ENCODE measurements around the gene RBP4. TPM values are rescaled to one million over a fixed set of nuclear protein-coding genes. Genes with fewer than 3 reads are reported as not detected.

Gene RBP4
- total RNA-seq, 2 donors from 2014 or later: not detected

GRCh38 chr10:93604146-93604545, 3.1 kb upstream of the RBP4 start:
- no peak for ATAC-seq (replicated peaks in 1 of 2)
- no peak overlapping the region for H3K27ac Mint-ChIP-seq
- H3K27me3 Mint-ChIP-seq (ENCODE audit: low read depth): peaks cover 59% of the 10 kb centered on the region
- no peak for DNase-seq
- no peak overlapping the region for H3K4me3 Mint-ChIP-seq
- peaks cover 0 to 3% of the 10 kb centered on the region in 2 donors for H3K9me3 Mint-ChIP-seq
- no peaks in the 10 kb centered on the region for H3K4me1 Mint-ChIP-seq (ENCODE audit: low read depth)
- H3K36me3 Mint-ChIP-seq (ENCODE audit: insufficient read depth in 2 of 2): peaks cover 0 to 1% of the 10 kb centered on the region in 2 donors

DNA sequence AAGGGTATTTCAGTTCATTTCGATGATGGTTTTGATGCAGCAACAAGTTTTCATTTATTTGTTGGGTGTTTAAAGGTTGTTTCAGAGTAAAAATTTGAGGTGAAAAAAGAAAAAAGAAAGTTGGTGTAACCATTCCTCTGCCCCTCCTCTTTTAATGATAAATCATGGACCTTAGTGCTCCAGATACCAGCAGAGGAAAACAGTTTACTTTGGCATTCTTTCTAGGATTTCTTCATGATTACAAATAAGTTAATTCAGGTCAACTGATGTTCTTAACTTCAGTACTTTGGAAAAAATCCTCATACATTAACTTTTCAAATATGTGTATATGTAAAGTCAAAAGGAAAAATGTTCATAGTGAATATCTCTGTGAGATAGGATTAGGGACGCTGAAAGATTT, 2.0 kb upstream of the RBP4 start:
- no peak overlapping the region for H3K27ac Mint-ChIP-seq
- H3K27me3 Mint-ChIP-seq (ENCODE audit: low read depth): peaks cover 54% of the 10 kb centered on the region
- no peaks in the 10 kb centered on the region for H3K4me1 Mint-ChIP-seq (ENCODE audit: low read depth)
- peaks cover 0 to 3% of the 10 kb centered on the region in 2 donors for H3K9me3 Mint-ChIP-seq
- peaks cover 0 to 1% of the 10 kb centered on the region in 2 donors for H3K36me3 Mint-ChIP-seq (ENCODE audit: insufficient read depth in 2 of 2)
- H3K4me3 Mint-ChIP-seq: no peak overlapping the region
- no peak for DNase-seq
- no peak for ATAC-seq (replicated peaks in 1 of 2)

- ATAC-seq (replicated peaks in 1 of 2): no peak
- Mint-ChIP-seq H3K9me3 (no peaks in the 10 kb centered on the region), H3K36me3 (ENCODE audit: insufficient read depth in 2 of 2) (peaks cover 0 to 1% of the 10 kb centered on the region in 2 donors), H3K4me3 (peak overlapping the region in 1 of 2 donors; percentile 52), H3K27ac (no peak overlapping the region), H3K4me1 (ENCODE audit: low read depth) (no peaks in the 10 kb centered on the region), H3K27me3 (ENCODE audit: low read depth) (peaks cover 54% of the 10 kb centered on the region)
- DNase-seq: no peak
Observed at GRCh38 chr10:93601774-93602162, 733 bp upstream of the RBP4 start.

DNA sequence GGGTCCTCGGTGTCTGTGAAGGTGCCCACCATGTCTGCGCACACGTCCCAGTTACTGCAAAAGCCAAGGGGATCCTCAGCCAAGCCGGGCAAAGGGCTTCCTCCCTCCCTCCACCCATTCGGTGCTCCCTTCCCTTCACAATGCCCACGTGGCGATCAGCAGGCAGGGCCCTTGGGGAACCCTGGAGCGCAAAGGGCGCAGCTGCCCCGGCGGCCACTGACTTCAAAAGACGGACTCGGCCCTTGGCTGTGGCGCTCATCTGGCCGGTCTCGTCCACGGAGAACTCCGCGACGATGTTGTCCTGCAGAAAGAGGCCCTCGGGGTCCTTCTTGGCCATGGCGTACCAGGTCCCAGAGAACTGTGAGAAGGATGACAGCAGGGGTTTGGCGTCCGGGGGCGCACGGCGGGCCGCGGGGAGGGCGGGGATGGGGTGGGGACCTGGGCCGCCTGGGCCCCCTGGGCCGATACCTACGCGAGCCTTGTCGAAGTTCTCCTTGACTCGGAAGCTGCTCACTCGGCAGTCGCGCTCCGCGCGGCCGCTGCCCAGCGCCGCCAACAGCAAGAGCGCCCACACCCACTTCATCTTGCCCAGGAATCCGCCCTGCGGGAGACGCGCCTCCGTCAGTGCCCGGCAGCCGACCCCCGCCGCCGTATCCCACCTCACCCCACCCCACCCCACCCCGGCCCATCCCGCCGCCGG, 439 bp downstream of the RBP4 start:
- H3K27me3 Mint-ChIP-seq (ENCODE audit: low read depth): peaks cover 44% of the 10 kb centered on the region
- DNase-seq: no peak
- ATAC-seq (replicated peaks in 1 of 2): no peak

DNA sequence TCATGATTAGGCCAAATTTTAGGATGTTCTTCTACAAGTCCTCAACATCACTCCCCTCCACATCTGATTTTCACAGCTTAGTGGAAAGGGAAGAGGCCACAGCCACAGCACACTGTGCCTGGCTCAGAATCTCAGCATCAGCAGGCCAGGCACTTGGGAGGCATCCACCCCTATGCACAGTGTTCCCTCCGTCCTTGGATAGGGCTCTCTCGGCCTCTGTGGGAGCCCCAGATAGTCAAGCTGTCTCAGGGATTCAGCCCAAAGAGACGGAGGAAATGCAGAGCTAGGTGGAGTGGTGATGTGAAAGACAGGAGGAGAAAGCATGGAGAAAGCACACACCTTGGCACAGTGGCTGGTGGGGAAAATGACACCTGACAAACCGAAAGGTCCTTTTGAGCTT, 1.3 kb downstream of the RBP4 start:
- Mint-ChIP-seq H3K27ac (no peak overlapping the region), H3K27me3 (ENCODE audit: low read depth) (peaks cover 44% of the 10 kb centered on the region), H3K36me3 (ENCODE audit: insufficient read depth in 2 of 2) (peaks cover 0 to 1% of the 10 kb centered on the region in 2 donors), H3K4me1 (ENCODE audit: low read depth) (no peaks in the 10 kb centered on the region), H3K9me3 (no peaks in the 10 kb centered on the region), H3K4me3 (peak overlapping the region in 1 of 2 donors; percentile 18)
- no peak for DNase-seq
- ATAC-seq (replicated peaks in 1 of 2): no peak

More for the DNA sequence above, 439 bp downstream of the RBP4 start:
- Mint-ChIP-seq H3K9me3 (no peaks in the 10 kb centered on the region), H3K36me3 (ENCODE audit: insufficient read depth in 2 of 2) (peaks cover 0 to 1% of the 10 kb centered on the region in 2 donors), H3K27ac (no peak overlapping the region), H3K4me1 (ENCODE audit: low read depth) (no peaks in the 10 kb centered on the region), H3K4me3 (no peak overlapping the region)

DNA sequence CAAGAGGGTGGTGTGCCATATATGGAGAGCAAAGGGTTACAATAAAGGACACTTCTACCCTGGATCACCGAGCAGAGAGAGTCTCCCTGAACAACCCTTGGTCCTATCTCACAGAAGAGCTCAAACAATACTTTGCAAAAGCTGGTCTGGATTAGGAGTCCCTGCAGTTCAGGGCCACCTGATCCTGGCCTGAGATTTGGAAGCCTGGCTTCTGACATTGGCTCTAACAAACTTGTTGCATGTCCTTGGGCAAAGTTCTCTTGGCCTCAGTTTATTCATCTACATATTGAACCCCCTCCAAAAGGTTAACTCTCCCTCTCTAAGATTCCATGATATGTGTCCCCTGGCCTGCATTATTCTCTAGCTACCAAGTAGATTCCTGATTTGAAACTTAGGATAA, 1.7 kb downstream of the RBP4 start:
- ATAC-seq (replicated peaks in 1 of 2): no peak
- H3K4me1 Mint-ChIP-seq (ENCODE audit: low read depth): no peaks in the 10 kb centered on the region
- peaks cover 43% of the 10 kb centered on the region for H3K27me3 Mint-ChIP-seq (ENCODE audit: low read depth)
- no peak overlapping the region for H3K4me3 Mint-ChIP-seq
- H3K36me3 Mint-ChIP-seq (ENCODE audit: insufficient read depth in 2 of 2): peaks cover 0 to 1% of the 10 kb centered on the region in 2 donors
- no peak for DNase-seq
- H3K27ac Mint-ChIP-seq: no peak overlapping the region
- no peaks in the 10 kb centered on the region for H3K9me3 Mint-ChIP-seq

- Mint-ChIP-seq H3K36me3 (ENCODE audit: insufficient read depth in 2 of 2) (peaks cover 0 to 1% of the 10 kb centered on the region in 2 donors), H3K4me1 (ENCODE audit: low read depth) (no peaks in the 10 kb centered on the region), H3K9me3 (no peaks in the 10 kb centered on the region), H3K27ac (no peak overlapping the region), H3K27me3 (ENCODE audit: low read depth) (peaks cover 31% of the 10 kb centered on the region), H3K4me3 (no peak overlapping the region)
- DNase-seq (no peak), ATAC-seq (replicated peaks in 1 of 2) (no peak)
Observed at GRCh38 chr10:93598157-93598556, 2.9 kb downstream of the RBP4 start.

- Mint-ChIP-seq H3K9me3 (no peaks in the 10 kb centered on the region), H3K4me3 (no peak overlapping the region), H3K4me1 (ENCODE audit: low read depth) (no peaks in the 10 kb centered on the region), H3K27ac (no peak overlapping the region), H3K36me3 (ENCODE audit: insufficient read depth in 2 of 2) (peaks cover 0 to 1% of the 10 kb centered on the region in 2 donors), H3K27me3 (ENCODE audit: low read depth) (peaks cover 21% of the 10 kb centered on the region)
- DNase-seq (no peak), ATAC-seq (replicated peaks in 1 of 2) (no peak)
Observed at GRCh38 chr10:93597075-93597599, 3.9 kb downstream of the RBP4 start.

DNA sequence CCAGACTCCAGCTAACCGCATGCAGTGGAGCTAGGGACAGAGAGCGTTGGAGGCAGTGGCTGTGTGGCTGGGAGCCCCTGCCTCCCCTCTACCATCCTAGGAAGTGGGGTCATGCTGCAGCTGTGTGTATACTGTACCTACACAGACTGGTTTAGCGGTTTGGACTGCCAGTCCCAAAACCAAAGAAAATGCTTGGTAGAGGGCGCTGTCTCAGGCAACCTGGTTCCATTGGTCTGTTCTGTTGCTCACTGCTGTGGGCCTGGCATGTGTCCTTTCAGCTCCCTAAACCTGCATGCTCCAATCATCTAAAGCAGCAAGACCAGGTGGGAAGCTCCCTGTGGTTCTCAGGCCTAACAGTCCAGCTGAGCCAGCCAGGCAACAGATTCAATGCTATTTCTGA, 4.5 kb downstream of the RBP4 start:
- H3K27me3 Mint-ChIP-seq (ENCODE audit: low read depth): peaks cover 15% of the 10 kb centered on the region
- no peak overlapping the region for H3K4me3 Mint-ChIP-seq
- H3K36me3 Mint-ChIP-seq (ENCODE audit: insufficient read depth in 2 of 2): peaks cover 0 to 1% of the 10 kb centered on the region in 2 donors
- no peak overlapping the region for H3K27ac Mint-ChIP-seq
- ATAC-seq (replicated peaks in 1 of 2) (no peak), DNase-seq (no peak)
- no peaks in the 10 kb centered on the region for H3K4me1 Mint-ChIP-seq (ENCODE audit: low read depth)
- H3K9me3 Mint-ChIP-seq: no peaks in the 10 kb centered on the region

DNA sequence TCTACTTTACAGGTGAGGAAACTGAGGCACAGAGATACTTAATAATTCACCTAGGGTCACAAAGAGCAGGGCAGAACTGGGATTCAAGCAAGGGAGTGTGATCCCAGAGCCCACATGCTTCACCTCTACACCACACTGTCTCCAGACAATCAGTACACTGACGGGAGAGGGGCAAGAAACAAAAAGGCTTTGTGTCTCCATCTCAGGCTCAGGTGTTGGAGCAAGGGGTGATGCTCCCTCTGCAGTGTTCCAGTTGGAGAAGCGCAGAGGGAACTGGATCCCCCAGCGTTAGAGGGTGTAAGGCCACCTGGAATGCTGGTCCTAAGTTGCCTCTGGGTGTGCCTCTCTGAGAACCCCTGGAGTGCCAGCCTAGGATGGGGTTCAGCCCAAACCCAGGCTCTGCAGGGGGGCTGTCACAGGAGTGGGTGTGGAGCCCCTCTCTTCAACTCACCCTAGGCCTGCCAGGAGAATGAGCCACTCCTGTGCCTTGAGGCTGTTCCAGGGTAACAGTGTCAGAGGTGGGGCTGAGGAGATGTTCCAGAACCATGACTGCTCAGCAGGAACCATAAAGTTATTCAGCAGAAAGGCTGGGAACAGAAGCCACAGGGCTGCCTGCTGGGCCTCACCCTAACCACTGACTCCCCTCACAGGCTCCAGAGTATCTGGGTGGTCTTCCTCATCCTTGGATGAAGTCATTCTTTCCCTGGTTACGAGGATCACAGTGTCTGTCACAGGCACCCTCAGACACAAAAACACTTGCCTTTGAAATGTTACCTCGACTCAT, 5.5 kb downstream of the RBP4 start:
- H3K27ac Mint-ChIP-seq: no peak overlapping the region
- ATAC-seq (replicated peaks in 1 of 2): no peak
- peaks cover 0 to 1% of the 10 kb centered on the region in 2 donors for H3K36me3 Mint-ChIP-seq (ENCODE audit: insufficient read depth in 2 of 2)
- DNase-seq: no peak
- peaks cover 14% of the 10 kb centered on the region for H3K27me3 Mint-ChIP-seq (ENCODE audit: low read depth)
- no peaks in the 10 kb centered on the region for H3K4me1 Mint-ChIP-seq (ENCODE audit: low read depth)
- H3K4me3 Mint-ChIP-seq: no peak overlapping the region
- no peaks in the 10 kb centered on the region for H3K9me3 Mint-ChIP-seq

- Mint-ChIP-seq H3K27ac (no peak overlapping the region), H3K4me3 (no peak overlapping the region), H3K36me3 (ENCODE audit: insufficient read depth in 2 of 2) (no peaks in the 10 kb centered on the region), H3K9me3 (no peaks in the 10 kb centered on the region), H3K4me1 (ENCODE audit: low read depth) (no peaks in the 10 kb centered on the region), H3K27me3 (ENCODE audit: low read depth) (peaks cover 5% of the 10 kb centered on the region)
- DNase-seq (no peak), ATAC-seq (replicated peaks in 1 of 2) (no peak)
Observed at GRCh38 chr10:93594518-93594917, 6.5 kb downstream of the RBP4 start.

DNA sequence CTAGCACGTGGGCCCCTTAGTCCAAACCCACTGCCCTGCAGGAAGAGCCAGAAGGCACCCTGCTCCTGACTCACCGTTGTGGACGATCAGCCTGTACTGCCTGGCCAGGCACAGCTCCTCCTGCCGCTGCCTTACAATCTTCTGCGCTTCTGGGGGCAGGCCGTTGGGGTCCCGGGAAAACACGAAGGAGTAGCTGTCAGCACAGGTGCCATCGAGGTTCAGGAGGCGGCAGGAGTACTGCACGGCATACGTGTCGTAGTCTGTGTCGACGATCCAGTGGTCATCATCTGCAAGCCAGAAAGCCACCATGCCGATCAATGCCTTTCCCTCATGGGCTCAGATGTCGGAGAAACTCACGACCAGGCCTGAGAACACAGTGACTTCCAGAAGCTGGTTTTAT, 7.3 kb downstream of the RBP4 start:
- Mint-ChIP-seq H3K4me3 (no peak overlapping the region), H3K27ac (no peak overlapping the region), H3K4me1 (ENCODE audit: low read depth) (no peaks in the 10 kb centered on the region), H3K9me3 (no peaks in the 10 kb centered on the region), H3K27me3 (ENCODE audit: low read depth) (peaks cover 8% of the 10 kb centered on the region), H3K36me3 (ENCODE audit: insufficient read depth in 2 of 2) (no peaks in the 10 kb centered on the region)
- ATAC-seq (replicated peaks in 1 of 2) (no peak), DNase-seq (no peak)

DNA sequence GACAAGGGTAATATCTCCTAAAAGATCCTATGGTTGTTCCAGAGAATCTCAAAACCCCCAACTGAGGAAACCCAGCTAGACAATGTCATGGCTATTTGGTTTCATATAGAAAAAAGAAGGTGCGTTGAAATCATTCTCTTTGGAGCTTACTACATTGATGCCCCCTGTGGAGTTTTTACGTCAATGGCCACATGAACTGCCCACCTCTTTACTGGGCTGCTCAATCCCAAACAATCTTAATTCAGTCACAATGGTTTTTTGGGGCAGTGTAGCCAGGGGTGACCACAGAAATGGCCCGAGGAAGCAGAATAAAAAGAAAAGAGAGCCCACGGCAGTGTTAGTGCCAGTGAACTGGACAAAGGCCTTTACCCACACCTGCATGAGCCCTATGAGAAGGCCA, 7.8 kb downstream of the RBP4 start:
- ATAC-seq (replicated peaks in 1 of 2): no peak
- Mint-ChIP-seq H3K27me3 (ENCODE audit: low read depth) (peaks cover 9% of the 10 kb centered on the region), H3K4me3 (no peak overlapping the region), H3K36me3 (ENCODE audit: insufficient read depth in 2 of 2) (no peaks in the 10 kb centered on the region), H3K9me3 (no peaks in the 10 kb centered on the region), H3K27ac (no peak overlapping the region), H3K4me1 (ENCODE audit: low read depth) (no peaks in the 10 kb centered on the region)
- DNase-seq: no peak

Measured in activated T-cell treated with anti-CD3 and anti-CD28 coated beads, Interleukin-2, amount 50 U/mL, for 72 hours (primary cell).